GM12878 (cell line): ENCODE measurements around the gene MED13. TPM values are rescaled to one million over a fixed set of nuclear protein-coding genes. Genes with fewer than 3 reads are reported as not detected.

Source experiments
- ATAC-seq: fragments of 200-7000 bp; cut with Tn5 transposase; 3 replicates; pipeline ENCODE4 v1.9.1; 2020; ENCODE audit warnings: mild to moderate bottlenecking, moderate library complexity
- BruUV-seq: library from RNA; stranded (reverse); fragments of 400-500 nt; replicated peaks from 2 replicates; lab custom pipeline; 2021; lab: Mats Ljungman, UMichigan
- CTCF ChIA-PET: fragments of 300-600 bp; sonication (Branson Sonifier 250); formaldehyde crosslinking; extraction: SDS; loops from one replicate; lab custom pipeline; 2021; ENCODE audit warnings: inconsistent platforms; lab: Yijun Ruan, JAX
- POLR2A ChIA-PET: fragments of 350-600 bp; formaldehyde crosslinking; extraction: SDS; loops from one replicate; lab custom pipeline; 2021; ENCODE audit warnings: inconsistent platforms; lab: Charles Lee
- RAD21 ChIA-PET: fragments of 300-600 bp; sonication (Branson Sonifier 250); formaldehyde crosslinking; loops from one replicate; lab custom pipeline; 2023; ENCODE audit warnings: antibody characterized with exemption; ENCODE audit not compliant: unreplicated experiment; lab: Charles Lee
- SMC1A ChIA-PET: fragments of 300-600 bp; sonication (Branson Sonifier 250); formaldehyde crosslinking; loops from one replicate; lab custom pipeline; 2023; ENCODE audit not compliant: unreplicated experiment, uncharacterized antibody; lab: Charles Lee
- DNase-seq: peaks from one replicate; pipeline ENCODE4 v3.0.0-alpha.2; 2011; ENCODE audit warnings: low read depth, low spot score
- FAIRE-seq: peaks from 3 replicates; lab custom pipeline; 2011; peaks lifted over from hg19 to GRCh38; lab: Jason Lieb, UNC
- H2AFZ ChIP-seq: 2 replicates; pipeline ENCODE4 v1.6.0; 2011; ENCODE audit warnings: low read depth, low read length, control low read depth; ENCODE audit not compliant: control insufficient read depth
- H3K27ac ChIP-seq: 2 replicates; pipeline ENCODE4 v1.5.1; 2011; ENCODE audit warnings: control low read depth; ENCODE audit not compliant: control insufficient read depth, insufficient read depth
- H3K27me3 ChIP-seq, 2 experiments: replicated peaks in 1 of 2; 2 replicates each; pipeline versions ENCODE4 v1.6.0 to v1.6.1; 2011; ENCODE audit warnings: low read length in 1 of 2; ENCODE audit not compliant: control insufficient read depth in 2 of 2, insufficient read depth in 2 of 2
- H3K36me3 ChIP-seq, 2 experiments: 2 replicates each; pipeline ENCODE4 v1.5.1; 2011; ENCODE audit warnings: low read length in 1 of 2; ENCODE audit not compliant: control insufficient read depth in 2 of 2, insufficient read depth in 2 of 2
- H3K4me1 ChIP-seq: 2 replicates; pipeline ENCODE4 v1.6.1; 2011; ENCODE audit warnings: mild to moderate bottlenecking, low read length, moderate library complexity, mixed read lengths; ENCODE audit not compliant: control insufficient read depth, insufficient read depth
- H3K4me2 ChIP-seq: 2 replicates; pipeline ENCODE4 v1.6.0; 2011; ENCODE audit warnings: control low read depth; ENCODE audit not compliant: control insufficient read depth, insufficient read depth
- H3K4me3 ChIP-seq: fragments of 200-600 bp; sonication (generic); 2 replicates; pipeline ENCODE4 v1.5.1; 2016
- H3K79me2 ChIP-seq: 2 replicates; pipeline ENCODE4 v1.6.0; 2011; ENCODE audit warnings: low read length; ENCODE audit not compliant: control insufficient read depth, insufficient read depth
- H3K9ac ChIP-seq: 2 replicates; pipeline ENCODE4 v1.8.0; 2011; ENCODE audit warnings: low read length, control low read depth, mixed read lengths; ENCODE audit not compliant: control insufficient read depth, insufficient read depth
- H3K9me3 ChIP-seq: replicated peaks from 3 replicates; pipeline ENCODE4 v1.5.1; 2011; ENCODE audit warnings: mild to moderate bottlenecking, low read length; ENCODE audit not compliant: control insufficient read depth, insufficient read depth
- H4K20me1 ChIP-seq: 2 replicates; pipeline ENCODE4 v1.6.0; 2011; ENCODE audit not compliant: control insufficient read depth, insufficient read depth
- ATF2 ChIP-seq: IDR thresholded peaks from 2 replicates; pipeline ENCODE4 v1.6.1; 2012; ENCODE audit warnings: low read length, inconsistent platforms
- CBX3 ChIP-seq: fragments of 200-600 bp; sonication (generic); IDR thresholded peaks from 2 replicates; pipeline ENCODE4 v1.6.1; 2016; ENCODE audit warnings: low read depth, borderline replicate concordance
- EP300 ChIP-seq, 2 experiments: fragments of 150-350 bp in 1 of 2; IDR thresholded peaks; 2 replicates each; pipeline ENCODE4 v1.6.1; 2011 to 2012; ENCODE audit warnings: low read depth in 2 of 2, low read length in 2 of 2, borderline replicate concordance in 1 of 2, improper control_type of control experiment in 1 of 2, inconsistent platforms in 1 of 2; ENCODE audit not compliant: control insufficient read depth in 1 of 2
- EZH2 ChIP-seq: IDR thresholded peaks from 2 replicates; pipeline ENCODE4 v1.6.1; 2012; ENCODE audit warnings: low read depth, mild to moderate bottlenecking, control low read depth, inconsistent platforms, low read length, borderline replicate concordance; ENCODE audit not compliant: control insufficient read depth
- FOS ChIP-seq: IDR thresholded peaks from 3 replicates; pipeline ENCODE4 v1.6.1; 2011; ENCODE audit warnings: borderline replicate concordance; ENCODE audit not compliant: insufficient read length; ENCODE audit errors: extremely low read depth
- GABPA ChIP-seq: IDR thresholded peaks from 2 replicates; pipeline ENCODE4 v1.6.1; 2014; ENCODE audit warnings: antibody characterized with exemption, low read depth, mild to moderate bottlenecking, inconsistent platforms
- HCFC1 ChIP-seq: fragments of 150-350 bp; IDR thresholded peaks from 2 replicates; pipeline ENCODE4 v1.6.1; 2014; ENCODE audit warnings: low read length
- HDAC2 ChIP-seq: fragments of 200-600 bp; sonication (generic); IDR thresholded peaks from 2 replicates; pipeline ENCODE4 v1.6.1; 2017
- IRF4 ChIP-seq: IDR thresholded peaks from 2 replicates; pipeline ENCODE4 v1.6.1; 2011; ENCODE audit warnings: low read depth, low read length
- KDM1A ChIP-seq: fragments of 200-600 bp; sonication (generic); IDR thresholded peaks from 2 replicates; pipeline ENCODE4 v1.6.1; 2016; ENCODE audit warnings: borderline replicate concordance
- MAX ChIP-seq: IDR thresholded peaks from 2 replicates; pipeline ENCODE4 v1.6.1; 2012; ENCODE audit warnings: low read depth, low read length, improper control_type of control experiment
- MEF2A ChIP-seq: IDR thresholded peaks from 2 replicates; pipeline ENCODE4 v1.6.1; 2011; ENCODE audit warnings: low read depth, mild to moderate bottlenecking, low read length, moderate library complexity; ENCODE audit not compliant: insufficient read depth
- NFYA ChIP-seq: IDR thresholded peaks from 2 replicates; pipeline ENCODE4 v1.6.1; 2011; ENCODE audit warnings: low read depth, mild to moderate bottlenecking, low read length, improper control_type of control experiment, borderline replicate concordance
- NR2F1 ChIP-seq: fragments of 450-650 bp; conservative IDR thresholded peaks from 2 replicates; pipeline ENCODE4 v1.6.1; 2017; ENCODE audit warnings: mild to moderate bottlenecking
- POLR2AphosphoS2 ChIP-seq: IDR thresholded peaks from 2 replicates; pipeline ENCODE4 v1.6.1; 2011; ENCODE audit warnings: low read depth, mild to moderate bottlenecking, low read length, improper control_type of control experiment, moderate library complexity
- SUPT20H ChIP-seq: IDR thresholded peaks from 2 replicates; pipeline ENCODE4 v1.6.1; 2011; ENCODE audit warnings: low read depth, mild to moderate bottlenecking, low read length, moderate library complexity, borderline replicate concordance; ENCODE audit not compliant: control insufficient read depth
- TCF3 ChIP-seq: IDR thresholded peaks from 2 replicates; pipeline ENCODE4 v1.6.1; 2012; ENCODE audit warnings: low read depth, mild to moderate bottlenecking, low read length, borderline replicate concordance; ENCODE audit not compliant: insufficient read depth
- ZNF622 ChIP-seq: fragments of 450-650 bp; IDR thresholded peaks from 2 replicates; pipeline ENCODE4 v1.6.1; 2017; ENCODE audit warnings: mild to moderate bottlenecking, inconsistent platforms
- WGBS: methylation state at CpG from one replicate; pipeline ENCODE4 v1.1.6; 2016; ENCODE audit warnings: low lambda C conversion rate; ENCODE audit not compliant: insufficient replicate concordance, insufficient coverage; ENCODE audit errors: missing lambda C conversion rate; 5-methylcytosine and 5-hydroxymethylcytosine counted together
- in situ Hi-C: fragments of 300-500 bp; cut with MboI; formaldehyde crosslinking; loops from 9 replicates; pipeline ENCODE4 v1.14.3; 2018; ENCODE audit warnings: mixed read lengths
- intact Hi-C: fragments of 100-400 bp; cut with micrococcal nuclease; formaldehyde crosslinking; loops from one replicate; pipeline ENCODE4 v1.14.2; 2022; ENCODE audit not compliant: unreplicated experiment
- polyA plus RNA-seq, 11 experiments: library from polyadenylated mRNA; depleted of rRNA in 4 of 11; unstranded in 6 of 11; stranded (reverse) in 5 of 11; fragments of >200 nt; fragmentation: Nextera tagmentation in 4 of 11; fragmentation: Illumina TruSeq in 1 of 11; extraction: Ambion mirVana in 4 of 11; extraction: Trizol in 1 of 11; gene quantifications; 1 replicate in 1 of 11; 2 replicates in 10 of 11; pipeline versions ENCODE4 v1.2.1 to v1.2.3, GENCODE V29; 2011 to 2016; ENCODE audit warnings: inconsistent platforms in 2 of 11, missing spikeins in 2 of 11, low read depth in 1 of 11
- total RNA-seq, 4 experiments: library from RNA; depleted of rRNA in 3 of 4; stranded (reverse); fragments of >200 nt in 3 of 4; fragmentation: Illumina TruSeq in 1 of 4; extraction: Trizol in 1 of 4; gene quantifications; 2 replicates each; pipeline versions ENCODE4 v1.2.1 to v1.2.3, GENCODE V29; 2013 to 2021
- TF ChIP-seq, protein P1 (sequence below): IDR thresholded peaks from 2 replicates; pipeline ENCODE4 v1.6.1; 2011; ENCODE audit warnings: low read depth, low read length, improper control_type of control experiment, borderline replicate concordance

Gene MED13
- total and polyA plus RNA-seq, 10 of the 15 experiments (the other 5 are each of a cell fraction or from before 2014, with no cell fraction given) = 4.6 to 49.7 (median 21.3) TPM

DNA sequence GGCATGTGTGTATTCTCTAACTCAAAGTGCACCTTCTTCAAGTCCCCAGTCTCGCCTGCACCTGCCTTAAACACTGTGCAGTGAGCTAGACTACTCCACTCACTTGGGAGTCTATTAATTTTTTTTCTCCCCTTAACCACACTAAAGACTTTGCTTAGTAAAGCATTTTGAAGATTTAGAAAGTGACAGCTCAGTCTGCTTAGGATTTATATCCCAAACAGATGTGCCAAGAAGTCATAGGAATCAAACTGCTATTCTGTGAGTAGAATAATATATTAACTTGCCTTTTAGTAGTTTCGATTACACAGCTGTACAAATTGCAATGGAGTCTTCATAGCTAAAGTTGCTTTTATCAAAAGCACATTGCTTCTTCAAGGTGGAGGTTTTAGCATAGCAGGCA is 47.2 kb upstream of the MED13 start:
- in situ Hi-C loops = no loop called here
- no peak for DNase-seq
- Histone ChIP-seq H3K9me3 (no peaks in the 10 kb centered on the region; the same call in 2 of the 3 replicates), H3K4me3 (no peak overlapping the region), H3K79me2 (no peaks in the 10 kb centered on the region), H3K27me3 (no peaks in the 10 kb centered on the region; a peak in 1 of 4 replicates), H3K4me2 (no peak overlapping the region)
- no TSS peak for BruUV-seq
- SMC1A ChIA-PET = interaction anchor here (0.6 to 5.0 kb wide), 16 partner anchors 10 to 562 kb away, joined by 3 to 139 read pairs (median 4); no protein-coding TSS in a partner anchor
- no peak for TF ChIP-seq KDM1A
- no peak for TF ChIP-seq HDAC2
- no peak for TF ChIP-seq EZH2
- TF ChIP-seq ZNF622 = no peak
- TF ChIP-seq, protein P1, sequence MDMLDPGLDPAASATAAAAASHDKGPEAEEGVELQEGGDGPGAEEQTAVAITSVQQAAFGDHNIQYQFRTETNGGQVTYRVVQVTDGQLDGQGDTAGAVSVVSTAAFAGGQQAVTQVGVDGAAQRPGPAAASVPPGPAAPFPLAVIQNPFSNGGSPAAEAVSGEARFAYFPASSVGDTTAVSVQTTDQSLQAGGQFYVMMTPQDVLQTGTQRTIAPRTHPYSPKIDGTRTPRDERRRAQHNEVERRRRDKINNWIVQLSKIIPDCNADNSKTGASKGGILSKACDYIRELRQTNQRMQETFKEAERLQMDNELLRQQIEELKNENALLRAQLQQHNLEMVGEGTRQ = no peak
- no peak for TF ChIP-seq CBX3
- TF ChIP-seq ATF2 = no peak
- no peak for TF ChIP-seq NFYA
- no peak for TF ChIP-seq TCF3
- no peak for TF ChIP-seq SUPT20H
- no peak for TF ChIP-seq FOS
- no peak for TF ChIP-seq GABPA
- TF ChIP-seq NR2F1 = no peak
- TF ChIP-seq HCFC1 = no peak
- no peak for TF ChIP-seq MAX
- no peak for TF ChIP-seq POLR2AphosphoS2
- no peak for TF ChIP-seq EP300 (IDR thresholded peaks at IDR 0.05; ENCODE audit: borderline replicate concordance in 1 of 2, control insufficient read depth in 1 of 2, low read depth in 2 of 2, low read length in 2 of 2)
- TF ChIP-seq IRF4 = no peak
- TF ChIP-seq MEF2A = no peak
- TF ChIP-seq, all 136 proteins: peak for 0
- intact Hi-C loops = no loop called here
- no peak overlapping the region for H2AFZ ChIP-seq
- ChIA-PET RAD21 (interaction anchor here (0.6 to 5.2 kb wide), 11 partner anchors 17 to 700 kb away, joined by 3 to 169 read pairs (median 3); partner anchors contain the start of gene MED13), POLR2A (interaction anchor here (1.0 kb wide), 1 partner anchor 12 kb away, joined by 5 read pairs; no protein-coding TSS in a partner anchor), CTCF (interaction anchor here (0.7 to 7.3 kb wide), 11 partner anchors 9 to 251 kb away, joined by 3 to 183 read pairs (median 4); partner anchors contain the start of genes BRIP1 and MED13)
- 56% methylated on average over 2 of the region's 2 CpGs for WGBS
- FAIRE-seq (no peak), ATAC-seq (no peak)
- no peaks in the 10 kb centered on the region for H4K20me1 ChIP-seq
- H3K9ac ChIP-seq = no peak overlapping the region
- no peak overlapping the region for H3K27ac ChIP-seq
- H3K36me3 ChIP-seq = no peaks in the 10 kb centered on the region
- peaks cover 2% of the 10 kb centered on the region; the same call in 1 of the 2 replicates for H3K4me1 ChIP-seq
